Activated T-cell treated with anti-CD3 and anti-CD28 coated beads for 48 hours (primary cell): ENCODE results near the gene GNA15.
"Not testable (repeated sequence)": the region's sequence is repeated elsewhere in the genome, so short reads cannot be mapped to it uniquely, and the experiment has no call there.

Source experiments
- DNase-seq: peaks from one replicate; pipeline ENCODE4 v3.0.0-alpha.2; 2020; ENCODE audit warnings: low read depth

Gene GNA15

GRCh38 chr19:3135961-3136683 is at the start of gene GNA15:
GNA15 (plus strand) TSS chr19:3136033; CDS start chr19:3136451, 418 bp downstream.
- DNase-seq, result peak; percentile 36

DNA sequence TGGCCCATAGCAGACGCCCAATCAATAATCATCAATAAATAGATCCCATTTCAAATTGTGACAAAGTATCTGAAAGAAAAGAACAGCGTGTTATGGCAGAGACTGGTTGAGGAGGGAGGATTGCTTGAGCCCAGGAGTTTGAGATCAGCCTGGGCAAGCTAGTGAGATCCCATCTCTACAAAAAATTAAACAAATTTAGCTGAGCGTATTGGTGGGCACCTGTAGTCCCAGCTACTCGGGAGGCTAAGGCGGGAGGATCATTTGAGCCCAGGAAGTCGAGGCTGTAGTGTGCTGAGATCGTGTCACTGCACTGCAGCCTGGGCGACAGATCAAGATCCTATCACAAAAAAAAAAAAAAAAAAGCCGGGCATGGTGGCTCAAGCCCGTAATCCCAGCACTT is 48.1 kb upstream of the GNA15 start:
- DNase-seq, result no peak

DNA sequence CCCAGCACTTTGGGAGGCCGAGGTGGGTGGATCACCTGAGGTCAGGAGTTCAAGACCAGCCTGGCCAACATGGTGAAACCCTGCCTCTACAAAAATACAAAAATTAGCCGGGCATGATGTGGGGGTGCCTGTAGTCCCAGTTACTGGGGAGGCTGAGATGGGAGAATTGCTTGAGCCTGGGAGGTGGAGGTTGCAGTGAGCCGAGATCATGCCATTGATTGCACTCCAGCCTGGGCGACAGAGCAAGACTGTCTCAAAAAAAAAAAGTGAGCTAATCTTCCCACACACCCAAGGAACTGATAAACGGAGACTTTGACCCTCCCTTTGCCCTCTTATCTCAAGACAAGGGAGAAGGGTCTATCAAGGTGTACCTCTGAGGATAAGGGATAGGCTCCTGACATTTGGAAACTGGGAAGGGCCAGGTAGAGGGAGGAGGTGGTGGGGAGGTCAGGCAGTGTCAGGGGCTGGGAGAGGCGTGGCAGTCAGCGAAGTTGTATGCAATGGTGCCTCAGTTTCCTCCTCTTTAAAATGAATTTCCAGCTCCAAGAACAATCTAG is 46.5 kb upstream of the GNA15 start:
- DNase-seq, result not testable (repeated sequence)

DNA sequence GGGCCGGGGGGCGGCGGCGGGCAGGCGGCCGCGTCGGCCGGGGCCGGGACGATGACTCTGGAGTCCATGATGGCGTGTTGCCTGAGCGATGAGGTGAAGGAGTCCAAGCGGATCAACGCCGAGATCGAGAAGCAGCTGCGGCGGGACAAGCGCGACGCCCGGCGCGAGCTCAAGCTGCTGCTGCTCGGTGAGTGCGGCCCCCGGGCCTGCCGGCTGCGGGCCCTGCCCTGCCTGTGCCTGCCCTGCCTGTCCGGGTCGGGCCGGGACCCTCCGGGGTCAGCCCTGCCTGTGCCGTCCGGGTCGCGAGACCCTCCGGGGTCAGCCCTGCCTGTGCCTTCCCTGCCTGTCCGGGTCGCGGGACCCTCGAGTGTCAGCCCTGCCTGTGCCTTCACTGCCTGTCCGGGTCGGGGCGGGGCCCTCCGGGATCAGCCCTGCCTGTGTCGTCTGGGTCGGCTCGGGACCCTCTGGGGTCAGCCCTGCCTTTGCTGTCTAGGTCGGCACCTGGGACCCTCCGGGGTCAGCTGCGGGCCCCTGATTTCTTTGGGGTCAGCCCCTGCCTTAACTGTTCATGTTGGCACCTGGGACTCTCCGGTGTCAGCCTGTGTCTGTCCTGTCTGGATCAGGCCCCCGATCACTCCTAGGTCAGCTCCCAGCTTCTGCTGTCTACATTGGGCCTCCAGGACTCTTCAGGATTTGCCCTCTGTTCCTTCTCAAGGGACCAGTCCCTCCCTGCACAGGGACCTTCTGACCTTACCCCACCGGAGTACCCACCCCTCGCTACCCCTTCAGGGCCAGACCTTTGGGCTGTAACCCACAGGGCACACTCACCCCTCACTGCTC is 41.0 kb upstream of the GNA15 start:
- DNase-seq, result peak; percentile 31

DNA sequence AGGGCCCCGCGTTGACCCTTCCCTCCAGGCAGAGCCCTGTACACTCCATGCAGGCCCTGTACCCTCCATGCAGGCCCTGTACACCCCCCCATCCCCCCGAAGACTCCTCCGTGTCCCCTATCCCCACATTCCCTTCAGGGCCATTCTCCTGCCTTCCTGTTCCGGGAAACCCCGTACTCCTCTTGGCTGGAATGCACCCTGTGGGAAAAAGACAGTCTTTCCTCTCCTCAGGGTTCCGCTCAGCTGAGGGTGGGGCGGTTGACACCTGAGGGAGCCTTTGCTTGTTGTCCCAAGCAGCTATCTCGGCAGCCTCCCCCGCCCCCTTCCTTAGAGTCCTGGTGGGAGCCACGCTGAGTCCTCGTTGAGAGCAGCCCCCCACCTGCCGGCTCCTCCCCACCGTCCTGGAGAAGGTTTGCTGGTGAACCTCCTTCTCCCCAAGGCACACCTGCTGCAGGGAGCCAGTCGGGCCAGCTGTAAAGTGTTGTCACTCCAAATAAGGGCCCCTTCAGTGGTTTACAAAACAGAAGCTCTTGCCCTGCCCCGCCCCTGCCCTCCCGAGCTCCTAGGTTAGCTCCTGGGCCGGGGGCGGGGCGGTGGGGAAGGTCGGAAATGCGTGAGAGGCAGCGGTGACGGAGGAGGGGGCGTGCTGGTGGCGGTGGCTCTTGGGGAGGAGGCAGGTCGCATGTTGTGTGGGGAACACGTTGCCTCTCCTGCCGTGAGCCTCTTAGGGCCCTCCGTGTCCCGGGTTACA is 40.2 kb upstream of the GNA15 start:
- DNase-seq, result peak; percentile 46

DNA sequence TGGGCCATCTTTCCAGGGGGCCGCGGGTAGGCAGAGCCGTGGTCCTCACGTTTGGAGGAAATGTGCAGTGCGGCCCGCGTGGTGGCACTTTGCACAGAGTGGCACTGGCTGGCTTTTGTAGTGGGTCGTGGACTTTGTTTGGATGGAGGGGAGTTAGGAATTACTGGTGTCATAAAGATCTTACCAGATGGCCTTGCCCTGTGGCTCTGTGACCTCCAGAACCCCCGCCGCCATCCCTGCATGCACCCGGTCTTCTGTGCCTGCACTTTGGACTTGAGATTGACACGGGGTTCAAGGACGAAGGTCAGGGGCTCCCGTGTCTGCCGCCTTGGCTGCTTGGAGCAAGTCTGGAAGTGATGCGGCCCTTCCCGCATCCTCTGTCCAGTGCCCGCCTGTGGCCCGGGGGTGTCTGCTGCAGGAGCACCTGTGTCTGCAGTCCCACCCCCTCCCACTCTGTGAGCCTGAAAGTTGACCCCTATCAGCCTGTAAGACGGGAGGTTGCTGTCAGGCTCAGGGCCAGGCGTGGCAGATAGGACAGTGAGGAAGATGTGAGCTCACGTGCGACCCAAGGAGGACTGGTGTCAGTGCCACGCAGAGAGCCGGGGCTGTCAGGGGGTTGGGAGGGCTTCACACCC is 39.4 kb upstream of the GNA15 start:
- DNase-seq, result no peak

- no peak for DNase-seq
Measured at GRCh38 chr19:3096902-3097326, 38.9 kb upstream of the GNA15 start.

DNA sequence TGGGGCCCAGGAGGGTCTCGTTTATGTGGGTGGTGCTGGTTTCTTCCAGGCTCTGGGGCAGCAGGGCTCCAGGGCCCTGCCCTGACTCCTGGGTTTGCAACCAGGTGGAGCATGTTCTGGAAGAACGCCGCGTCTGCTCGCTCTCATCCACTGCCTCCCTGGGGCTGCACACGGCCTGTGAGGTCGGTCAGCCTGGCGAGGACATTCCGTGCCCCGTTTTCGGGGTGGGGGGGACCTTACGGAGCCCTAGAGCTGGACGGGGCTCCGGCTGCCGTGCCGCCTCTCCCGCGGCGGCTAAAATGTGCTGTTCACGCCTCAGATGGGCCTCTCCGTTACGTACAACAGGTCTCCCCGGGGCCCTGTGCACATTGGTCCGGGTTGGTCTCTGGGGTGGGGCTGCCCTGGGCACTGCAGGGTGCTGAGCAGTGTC is 38.4 kb upstream of the GNA15 start:
- no peak for DNase-seq

GRCh38 chr19:3098141-3098514 is 37.7 kb upstream of the GNA15 start:
- no peak for DNase-seq

- DNase-seq, result no peak
Measured at GRCh38 chr19:3098515-3099346, 37.1 kb upstream of the GNA15 start.

GRCh38 chr19:3099347-3100145 is 36.3 kb upstream of the GNA15 start:
- DNase-seq, result no peak

GRCh38 chr19:3100331-3100730 is 35.5 kb upstream of the GNA15 start:
- no peak for DNase-seq

DNA sequence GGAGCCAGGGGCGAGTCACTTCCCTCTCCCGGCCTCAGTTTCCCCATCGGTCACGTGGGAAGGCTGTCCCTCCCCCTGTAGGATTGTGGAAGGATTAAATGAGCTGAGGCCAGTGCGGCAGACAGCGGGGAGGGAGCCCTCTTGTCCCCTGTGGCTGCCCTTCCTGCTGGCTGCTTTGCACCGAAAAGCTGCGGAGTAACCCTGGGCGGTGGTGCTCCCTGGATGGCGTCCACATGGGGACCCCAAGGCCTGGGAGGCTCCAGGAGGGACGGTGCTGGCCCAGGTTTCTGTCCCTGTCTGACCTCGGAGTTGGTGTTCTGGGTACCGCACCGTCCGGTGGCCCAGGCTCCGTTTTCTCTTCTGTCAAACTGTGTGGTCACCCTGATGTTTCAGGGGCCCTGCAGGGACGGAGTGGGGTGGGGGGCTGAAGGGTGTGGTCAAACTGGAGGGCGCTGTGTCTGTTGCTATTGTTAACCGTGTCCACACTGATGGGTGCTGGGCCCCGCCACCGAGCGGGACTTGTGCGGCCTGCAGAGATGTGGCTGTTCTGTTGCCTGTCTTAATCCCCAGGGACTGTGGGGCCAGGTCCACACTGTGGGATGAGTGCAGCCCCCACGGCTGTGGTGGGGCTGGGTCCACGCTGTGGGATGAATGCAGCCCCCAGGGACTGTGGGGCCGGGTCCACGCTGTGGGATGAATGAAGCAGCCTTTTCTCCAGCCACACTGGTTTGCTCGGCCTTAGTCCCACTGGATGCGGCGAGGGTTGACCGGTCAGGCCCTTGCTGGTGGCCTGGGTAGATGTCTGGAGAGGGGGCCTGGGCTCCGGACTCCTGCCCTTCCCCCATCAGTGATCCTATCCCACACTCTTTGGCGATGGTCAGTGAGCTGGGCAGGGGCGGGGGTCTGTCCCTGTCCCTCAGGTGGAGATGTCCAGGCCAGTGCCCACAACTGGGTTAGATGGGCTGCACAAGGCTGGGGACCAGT is 34.8 kb upstream of the GNA15 start:
- no peak for DNase-seq

DNA sequence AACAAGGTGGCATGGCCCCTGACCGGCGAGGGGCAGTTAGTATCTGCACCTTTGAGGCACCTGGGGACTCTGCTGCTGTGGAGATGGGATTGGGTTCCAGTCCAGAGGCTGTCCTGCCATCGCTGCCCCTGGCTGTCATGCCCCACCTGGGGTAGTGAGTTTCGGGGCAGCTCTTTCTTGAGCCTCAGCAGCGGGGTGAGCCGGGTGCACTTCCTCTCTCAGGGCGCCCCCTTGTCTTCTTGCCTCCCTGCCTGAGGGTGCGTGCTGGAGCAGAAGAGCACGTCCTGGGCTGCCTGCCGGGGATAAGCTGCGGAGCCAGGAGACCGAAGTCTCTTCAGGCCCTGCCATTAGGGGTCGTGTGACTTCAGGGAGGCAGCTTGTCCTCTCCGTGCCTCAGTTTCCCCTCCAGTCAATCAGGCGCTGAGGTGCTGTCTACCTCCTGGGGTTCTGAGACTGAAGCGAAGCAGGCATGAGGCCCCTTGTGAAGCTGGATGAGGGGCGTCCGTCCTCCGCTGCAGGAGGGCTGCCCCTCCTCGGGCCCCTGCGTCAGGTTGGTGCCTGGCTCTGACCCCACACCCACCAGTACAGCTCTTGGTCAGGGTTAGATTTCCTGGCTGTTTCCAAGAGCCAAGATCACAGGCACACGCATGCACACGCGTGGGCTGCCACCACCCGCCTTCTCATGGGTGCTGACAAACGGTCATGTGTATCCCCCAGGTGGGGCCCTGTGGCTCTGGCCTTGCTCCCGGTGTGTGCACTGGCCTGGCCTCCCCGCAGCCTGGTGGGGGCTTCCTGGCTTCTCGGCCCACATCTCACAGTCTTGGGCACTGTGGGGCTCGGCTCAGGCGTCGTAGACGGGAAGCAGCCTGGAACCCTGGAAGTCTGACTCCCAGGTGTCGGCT is 33.3 kb upstream of the GNA15 start:
- no peak for DNase-seq

GRCh38 chr19:3104708-3104983 is 31.2 kb upstream of the GNA15 start:
- no peak for DNase-seq

GRCh38 chr19:3105641-3106508 is 30.0 kb upstream of the GNA15 start:
- no peak for DNase-seq
